ENCODE measurements around the gene OXA1L. TPM values are rescaled to one million over a fixed set of nuclear protein-coding genes. Genes with fewer than 3 reads are reported as not detected.
"Not testable (repeated sequence)": the region's sequence is repeated elsewhere in the genome, so short reads cannot be mapped to it uniquely, and the experiment has no call there.

Gene OXA1L
- total RNA-seq: 100 to 1,000 TPM; 136 to 148 TPM

GRCh38 chr14:22766457-22767322 lies at the start of gene OXA1L:
Gene OXA1L (plus strand): TSS chr14:22766688. CDS start chr14:22766702, 14 bp downstream.
- no peaks in the 10 kb centered on the region for H3K27me3 Mint-ChIP-seq
- H3K4me3 Mint-ChIP-seq: peak within 1 kb of the TSS; percentile 90
- DNase-seq (peak; percentile 98), ATAC-seq (peak; percentile 87)
- POLR2A ChIA-PET: interaction anchor here (0.6 to 1.6 kb wide), 18 partner anchors 9 to 520 kb away, joined by 3 to 11 read pairs (median 3); partner anchors contain the start of genes DAD1, PRMT5 and RBM23
- H3K36me3 Mint-ChIP-seq (ENCODE audit: low read depth): peaks cover 67% of the 10 kb centered on the region
- H3K4me1 Mint-ChIP-seq: peaks cover 32% of the 10 kb centered on the region
- intact Hi-C loops (cut with DNase I, micrococcal nuclease): loop anchor here (1.0 to 5.0 kb wide), 12 partner anchors 29 to 1254 kb away; partner anchors contain the start of genes DAD1 (in 2 of the 2), MRPL52 (in 2 of the 2), LRP10 (in 1 of the 2) and METTL3 (in 1 of the 2)
- H3K27ac Mint-ChIP-seq: peak within 1 kb of the TSS; percentile 99
- CTCF ChIA-PET: interaction anchor here (0.7 to 4.5 kb wide), 27 partner anchors 10 to 999 kb away, joined by 3 to 35 read pairs (median 4); partner anchors contain the start of genes DAD1, MRPL52, OR6J1 and PRMT5
- peaks cover 6% of the 10 kb centered on the region for H3K9me3 Mint-ChIP-seq (ENCODE audit: low read depth)

- POLR2A ChIA-PET: no interaction called here
- Mint-ChIP-seq H3K27me3 (peaks cover 9% of the 10 kb centered on the region), H3K27ac (no peak overlapping the region), H3K9me3 (ENCODE audit: low read depth) (no peaks in the 10 kb centered on the region), H3K36me3 (ENCODE audit: low read depth) (no peaks in the 10 kb centered on the region), H3K4me1 (peaks cover 5% of the 10 kb centered on the region), H3K4me3 (no peak overlapping the region)
- DNase-seq (peak; percentile 13), ATAC-seq (no peak)
- CTCF ChIA-PET: interaction anchor here (0.6 to 0.7 kb wide), 2 partner anchors 163 to 777 kb away, joined by 3 to 4 read pairs; no protein-coding TSS in a partner anchor
- intact Hi-C loops (cut with DNase I, micrococcal nuclease): no loop called here
Measured at GRCh38 chr14:22718091-22718490, 48.4 kb upstream of the OXA1L start.

DNA sequence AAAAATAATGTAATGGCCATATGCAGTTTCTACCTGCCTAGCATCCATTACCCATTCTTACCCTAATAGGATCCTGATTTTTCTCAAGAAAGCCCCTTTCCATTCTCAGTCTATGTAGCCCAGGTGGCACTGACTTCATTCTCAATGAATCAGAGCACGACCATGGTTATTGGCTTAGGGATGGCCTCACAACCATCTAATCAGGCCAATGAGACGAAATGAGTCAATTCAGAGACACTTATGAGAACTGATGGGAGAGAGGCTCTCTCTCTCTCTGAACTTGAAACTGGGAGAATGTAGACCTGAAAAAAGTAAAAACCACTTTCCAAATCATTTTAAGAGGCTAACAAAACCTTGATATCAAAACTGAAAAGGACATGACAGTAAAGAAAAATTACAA lies 45.3 kb upstream of the OXA1L start:
- H3K27me3 Mint-ChIP-seq: peaks cover 5% of the 10 kb centered on the region
- H3K4me1 Mint-ChIP-seq: no peaks in the 10 kb centered on the region
- no peak overlapping the region for H3K27ac Mint-ChIP-seq
- POLR2A ChIA-PET: no interaction called here
- H3K4me3 Mint-ChIP-seq: no peak overlapping the region
- CTCF ChIA-PET: interaction anchor here (1.1 to 1.9 kb wide), 2 partner anchors 62 to 151 kb away, joined by 3 to 6 read pairs; no protein-coding TSS in a partner anchor
- DNase-seq: no peak
- no peaks in the 10 kb centered on the region for H3K9me3 Mint-ChIP-seq (ENCODE audit: low read depth)
- no peaks in the 10 kb centered on the region for H3K36me3 Mint-ChIP-seq (ENCODE audit: low read depth)
- intact Hi-C loops (cut with DNase I, micrococcal nuclease): no loop called here
- ATAC-seq: peak; percentile 66

GRCh38 chr14:22723815-22724214 lies 42.7 kb upstream of the OXA1L start:
- POLR2A ChIA-PET: no interaction called here
- Mint-ChIP-seq H3K36me3 (ENCODE audit: low read depth) (no peaks in the 10 kb centered on the region), H3K27me3 (peaks cover 3% of the 10 kb centered on the region), H3K9me3 (ENCODE audit: low read depth) (no peaks in the 10 kb centered on the region), H3K4me3 (no peak overlapping the region), H3K27ac (no peak overlapping the region), H3K4me1 (no peaks in the 10 kb centered on the region)
- CTCF ChIA-PET: no interaction called here
- intact Hi-C loops (cut with DNase I, micrococcal nuclease): no loop called here
- DNase-seq (no peak), ATAC-seq (no peak)

DNA sequence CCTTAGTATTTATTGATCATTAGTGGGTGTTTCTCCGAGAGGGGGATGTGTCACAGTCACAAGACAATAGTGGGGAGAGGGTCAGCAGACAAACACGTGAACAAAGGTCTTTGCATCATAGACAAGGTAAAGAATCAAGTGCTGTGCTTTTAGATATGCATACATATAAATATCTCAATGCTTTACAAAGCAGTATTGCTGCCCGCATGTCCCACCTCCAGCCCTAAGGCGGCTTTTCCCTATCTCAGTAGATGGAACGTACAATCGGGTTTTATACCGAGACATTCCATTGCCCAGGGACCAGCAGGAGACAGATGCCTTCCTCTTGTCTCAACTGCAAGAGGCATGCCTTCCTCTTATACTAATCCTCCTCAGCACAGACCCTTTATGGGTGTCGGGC lies 41.6 kb upstream of the OXA1L start:
- H3K4me1 Mint-ChIP-seq; ATAC-seq; H3K36me3 Mint-ChIP-seq (ENCODE audit: low read depth); DNase-seq; H3K27ac Mint-ChIP-seq; POLR2A ChIA-PET; H3K9me3 Mint-ChIP-seq (ENCODE audit: low read depth); H3K27me3 Mint-ChIP-seq; H3K4me3 Mint-ChIP-seq; intact Hi-C loops (cut with DNase I, micrococcal nuclease): not testable (repeated sequence)
- CTCF ChIA-PET: interaction anchor here (0.6 to 0.7 kb wide), 2 partner anchors 100 to 139 kb away, joined by 3 read pairs; no protein-coding TSS in a partner anchor

DNA sequence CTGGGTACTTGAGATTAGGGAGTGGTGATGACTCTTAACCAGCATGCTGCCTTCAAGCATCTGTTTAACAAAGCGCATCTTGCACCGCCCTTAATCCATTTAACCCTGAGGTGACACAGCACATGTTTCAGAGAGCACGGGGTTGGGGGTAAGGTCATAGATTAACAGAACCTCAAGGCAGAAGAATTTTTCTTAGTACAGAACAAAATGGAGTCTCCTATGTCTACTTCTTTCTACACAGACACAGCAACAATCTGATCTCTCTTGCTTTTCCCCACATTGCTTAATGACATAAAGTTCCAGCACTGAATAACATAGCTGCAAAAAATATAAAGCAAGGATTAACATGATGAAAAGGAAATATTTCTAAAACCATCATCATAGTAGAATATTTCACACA lies 41.1 kb upstream of the OXA1L start:
- intact Hi-C loops (cut with DNase I, micrococcal nuclease); H3K27me3 Mint-ChIP-seq; H3K27ac Mint-ChIP-seq; POLR2A ChIA-PET; H3K4me1 Mint-ChIP-seq; H3K36me3 Mint-ChIP-seq (ENCODE audit: low read depth); ATAC-seq; H3K4me3 Mint-ChIP-seq; H3K9me3 Mint-ChIP-seq (ENCODE audit: low read depth); DNase-seq: not testable (repeated sequence)
- CTCF ChIA-PET: interaction anchor here (0.6 kb wide), 1 partner anchor 139 kb away, joined by 3 read pairs; no protein-coding TSS in a partner anchor

DNA sequence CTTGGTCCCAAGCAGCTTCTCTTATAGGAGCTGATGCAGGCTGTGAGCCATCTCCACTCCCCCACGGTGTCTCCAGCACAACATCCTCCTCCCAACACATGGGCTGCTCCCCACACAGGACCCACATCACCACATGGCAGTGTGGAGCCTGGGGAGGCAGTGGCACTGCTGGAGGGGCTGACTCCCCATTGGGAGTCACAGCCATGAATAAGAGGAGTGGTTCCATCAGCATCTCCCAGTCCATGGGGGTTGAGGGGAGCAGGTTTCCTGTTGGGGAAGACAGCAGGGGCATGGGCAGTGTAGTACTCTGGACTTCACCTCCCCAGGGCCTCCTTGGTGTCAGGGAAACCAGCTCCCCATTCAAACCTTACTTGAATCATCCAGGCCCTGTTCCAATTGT lies 40.5 kb upstream of the OXA1L start:
- Mint-ChIP-seq H3K27me3 (peaks cover 3% of the 10 kb centered on the region), H3K27ac (no peak overlapping the region), H3K4me1 (no peaks in the 10 kb centered on the region), H3K9me3 (ENCODE audit: low read depth) (no peaks in the 10 kb centered on the region), H3K36me3 (ENCODE audit: low read depth) (no peaks in the 10 kb centered on the region), H3K4me3 (no peak overlapping the region)
- no peak for ATAC-seq
- intact Hi-C loops (cut with DNase I, micrococcal nuclease): no loop called here
- ChIA-PET POLR2A (no interaction called here), CTCF (no interaction called here)
- no peak for DNase-seq

DNA sequence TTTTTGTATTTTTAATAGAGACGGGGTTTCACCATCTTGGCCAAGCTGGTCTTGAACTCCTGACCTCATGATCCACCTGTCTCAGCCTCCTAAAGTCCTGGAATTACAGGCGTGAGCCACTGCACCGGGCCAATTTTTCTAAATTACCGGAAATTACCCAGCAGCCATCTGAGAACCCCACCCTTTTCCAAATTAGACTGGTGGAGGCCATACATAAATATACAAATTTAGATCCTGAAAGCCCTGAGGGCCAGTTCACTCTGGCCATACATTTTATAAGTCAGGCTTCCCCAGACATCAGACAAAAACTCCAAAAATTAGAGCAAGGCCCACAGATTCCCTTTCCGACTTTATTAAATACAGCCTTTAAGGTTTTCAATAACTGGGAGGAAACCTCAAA lies 34.4 kb upstream of the OXA1L start:
- DNase-seq; H3K9me3 Mint-ChIP-seq (ENCODE audit: low read depth); intact Hi-C loops (cut with DNase I, micrococcal nuclease); ATAC-seq; H3K36me3 Mint-ChIP-seq (ENCODE audit: low read depth); H3K27ac Mint-ChIP-seq; H3K4me1 Mint-ChIP-seq; H3K27me3 Mint-ChIP-seq; H3K4me3 Mint-ChIP-seq: not testable (repeated sequence)
- ChIA-PET CTCF (interaction anchor here (1.2 kb wide), 1 partner anchor 13 kb away, joined by 4 read pairs; no protein-coding TSS in a partner anchor), POLR2A (interaction anchor here (0.5 kb wide), 1 partner anchor 61 kb away, joined by 3 read pairs; no protein-coding TSS in a partner anchor)

- H3K36me3 Mint-ChIP-seq (ENCODE audit: low read depth): no peaks in the 10 kb centered on the region
- no peak overlapping the region for H3K27ac Mint-ChIP-seq
- H3K4me3 Mint-ChIP-seq: no peak overlapping the region
- H3K9me3 Mint-ChIP-seq (ENCODE audit: low read depth): no peaks in the 10 kb centered on the region
- peaks cover 9% of the 10 kb centered on the region for H3K4me1 Mint-ChIP-seq
- ATAC-seq: no peak
- ChIA-PET POLR2A (interaction anchor here (0.7 kb wide), 1 partner anchor 162 kb away, joined by 3 read pairs; no protein-coding TSS in a partner anchor), CTCF (interaction anchor here (0.6 kb wide), 1 partner anchor 1642 kb away, joined by 3 read pairs; no protein-coding TSS in a partner anchor)
- peaks cover 4% of the 10 kb centered on the region for H3K27me3 Mint-ChIP-seq
- intact Hi-C loops (cut with DNase I, micrococcal nuclease): no loop called here
- no peak for DNase-seq
Measured at GRCh38 chr14:22733829-22734228, 32.7 kb upstream of the OXA1L start.

DNA sequence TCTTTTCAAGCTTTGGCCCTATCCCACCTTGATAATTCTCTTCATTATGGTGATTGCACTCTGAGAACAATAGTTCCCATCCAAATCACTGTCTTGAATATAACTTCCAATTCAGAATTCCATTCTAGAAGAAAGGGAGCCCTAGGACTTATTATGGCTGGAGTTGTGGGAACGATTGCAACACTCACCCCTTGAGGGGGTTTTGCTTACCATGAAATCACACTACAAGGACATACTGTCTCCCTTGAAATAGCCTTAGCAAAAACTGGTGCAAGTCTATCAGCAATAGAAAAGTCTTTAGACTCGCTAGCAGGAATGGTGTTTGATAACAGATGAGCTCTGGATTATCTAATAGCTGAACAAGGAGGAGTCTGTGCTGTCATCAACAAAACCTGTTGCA lies 31.4 kb upstream of the OXA1L start:
- CTCF ChIA-PET: interaction anchor here (0.7 to 1.0 kb wide), 3 partner anchors 15 to 360 kb away, joined by 3 read pairs; partner anchors contain the start of gene ACIN1
- Mint-ChIP-seq H3K27ac (no peak overlapping the region), H3K36me3 (ENCODE audit: low read depth) (no peaks in the 10 kb centered on the region), H3K4me3 (no peak overlapping the region), H3K9me3 (ENCODE audit: low read depth) (no peaks in the 10 kb centered on the region), H3K4me1 (peaks cover 12% of the 10 kb centered on the region), H3K27me3 (peaks cover 4% of the 10 kb centered on the region)
- DNase-seq: no peak
- no peak for ATAC-seq
- intact Hi-C loops (cut with DNase I, micrococcal nuclease): no loop called here
- POLR2A ChIA-PET: interaction anchor here (0.6 kb wide), 1 partner anchor 587 kb away, joined by 4 read pairs; no protein-coding TSS in a partner anchor

GRCh38 chr14:22736384-22736783 lies 30.1 kb upstream of the OXA1L start:
- H3K27me3 Mint-ChIP-seq; intact Hi-C loops (cut with DNase I, micrococcal nuclease); H3K36me3 Mint-ChIP-seq (ENCODE audit: low read depth); ATAC-seq; H3K4me3 Mint-ChIP-seq; DNase-seq; H3K27ac Mint-ChIP-seq; H3K9me3 Mint-ChIP-seq (ENCODE audit: low read depth); POLR2A ChIA-PET: not testable (repeated sequence)
- CTCF ChIA-PET: interaction anchor here (0.9 kb wide), 1 partner anchor 137 kb away, joined by 3 read pairs; no protein-coding TSS in a partner anchor
- peaks cover 12% of the 10 kb centered on the region for H3K4me1 Mint-ChIP-seq

Data from activated CD4-positive, alpha-beta T cell treated with anti-CD3 and anti-CD28 coated beads for 36 hours (primary cell).